ENCODE measurements around the gene MCF2L. TPM values are rescaled to one million over a fixed set of nuclear protein-coding genes. Genes with fewer than 3 reads are reported as not detected.

The MCF2L gene
- total and polyA plus RNA-seq, 9 of the 15 experiments (the other 6 are each of a cell fraction or from before 2014, with no cell fraction given), result 0.05 to 0.25 (median 0.18) TPM; not detected in 5

DNA sequence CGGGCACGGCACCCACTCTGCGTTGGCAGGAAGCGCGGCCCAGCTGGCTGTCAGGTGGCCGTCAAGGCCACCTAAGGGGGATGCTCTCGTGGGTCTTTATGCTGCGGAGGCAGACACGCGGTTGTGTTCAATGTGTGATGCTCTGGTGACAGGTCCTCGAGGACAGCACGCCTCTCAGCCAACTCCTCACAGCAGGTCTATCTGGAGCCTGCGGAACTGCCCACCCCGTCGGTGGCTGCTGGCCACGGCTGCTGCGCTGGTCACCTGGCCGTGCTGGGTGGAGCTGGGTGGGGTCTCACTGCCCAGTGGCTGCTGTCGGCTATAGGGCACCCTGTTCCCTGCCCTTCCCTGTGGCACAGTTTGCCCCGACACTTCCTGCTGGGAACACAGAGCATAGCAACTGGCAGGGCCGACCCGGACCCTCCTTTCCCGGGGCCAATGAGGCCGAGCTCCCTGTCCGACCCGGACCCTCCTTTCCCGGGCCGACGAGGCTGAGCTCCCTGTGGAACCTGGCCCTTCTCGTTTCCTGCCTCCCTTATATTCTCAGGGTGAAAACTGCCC is 122.3 kb downstream of the MCF2L start:
- Histone ChIP-seq H3K27me3 (ENCODE audit: control insufficient read depth in 2 of 2, insufficient read depth in 2 of 2, low read length in 2 of 2) (peaks cover 43 to 94% of the 10 kb centered on the region in 2 experiments), H3K4me3 (no peak overlapping the region), H3K36me3 (ENCODE audit: control insufficient read depth, insufficient read depth, low read length) (no peaks in the 10 kb centered on the region), H4K20me1 (replicated peaks; ENCODE audit: control insufficient read depth, insufficient read depth, low read length) (peaks cover 9% of the 10 kb centered on the region), H3K27ac (ENCODE audit: extremely low read depth, low read depth, low read length) (no peak overlapping the region), H3K9me1 (ENCODE audit: control insufficient read depth, insufficient read depth, low read length) (no peaks in the 10 kb centered on the region), H3K4me1 (replicated peaks in 1 of 2; ENCODE audit: control insufficient read depth in 2 of 2, insufficient read depth in 2 of 2, low read length in 2 of 2) (peaks cover 0 to 15% of the 10 kb centered on the region in 2 experiments; a peak in 2 of 5 replicates), H3K9ac (ENCODE audit: insufficient read depth in 1 of 2, low read depth in 2 of 2, low read length in 2 of 2) (no peak overlapping the region), H3K79me2 (ENCODE audit: control insufficient read depth, insufficient read depth, low read length) (no peaks in the 10 kb centered on the region), H3K4me2 (ENCODE audit: insufficient read depth, low read length) (no peak overlapping the region), H3K9me3 (replicated peaks; ENCODE audit: control insufficient read depth, insufficient read depth, low read depth, low read length) (no peaks in the 10 kb centered on the region), H2AFZ (ENCODE audit: low read depth, low read length) (no peak overlapping the region)
- ChIA-PET CTCF (ENCODE audit: low intra/inter-chr PET ratio) (no interaction called here), POLR2A (no interaction called here)
- 3% methylated on average over 20 of the region's 30 CpGs for WGBS (ENCODE audit: insufficient coverage, low coverage, missing lambda C conversion rate)
- intact Hi-C loops (cut with micrococcal nuclease) (no loop called here), in situ Hi-C loops (cut with MboI) (no loop called here)
- FAIRE-seq (no peak), ATAC-seq (no peak), DNase-seq (ENCODE audit: extremely low read depth in 1 of 4, low spot score in 3 of 4) (no peak)
- no peak for TF ChIP-seq ZNF77 (CRISPR knock-in tag; IDR thresholded peaks at IDR 0.05)
- no peak for TF ChIP-seq BHLHE40 (IDR thresholded peaks at IDR 0.05; ENCODE audit: low read length)
- no TSS peak for BruUV-seq (replicated peaks)

DNA sequence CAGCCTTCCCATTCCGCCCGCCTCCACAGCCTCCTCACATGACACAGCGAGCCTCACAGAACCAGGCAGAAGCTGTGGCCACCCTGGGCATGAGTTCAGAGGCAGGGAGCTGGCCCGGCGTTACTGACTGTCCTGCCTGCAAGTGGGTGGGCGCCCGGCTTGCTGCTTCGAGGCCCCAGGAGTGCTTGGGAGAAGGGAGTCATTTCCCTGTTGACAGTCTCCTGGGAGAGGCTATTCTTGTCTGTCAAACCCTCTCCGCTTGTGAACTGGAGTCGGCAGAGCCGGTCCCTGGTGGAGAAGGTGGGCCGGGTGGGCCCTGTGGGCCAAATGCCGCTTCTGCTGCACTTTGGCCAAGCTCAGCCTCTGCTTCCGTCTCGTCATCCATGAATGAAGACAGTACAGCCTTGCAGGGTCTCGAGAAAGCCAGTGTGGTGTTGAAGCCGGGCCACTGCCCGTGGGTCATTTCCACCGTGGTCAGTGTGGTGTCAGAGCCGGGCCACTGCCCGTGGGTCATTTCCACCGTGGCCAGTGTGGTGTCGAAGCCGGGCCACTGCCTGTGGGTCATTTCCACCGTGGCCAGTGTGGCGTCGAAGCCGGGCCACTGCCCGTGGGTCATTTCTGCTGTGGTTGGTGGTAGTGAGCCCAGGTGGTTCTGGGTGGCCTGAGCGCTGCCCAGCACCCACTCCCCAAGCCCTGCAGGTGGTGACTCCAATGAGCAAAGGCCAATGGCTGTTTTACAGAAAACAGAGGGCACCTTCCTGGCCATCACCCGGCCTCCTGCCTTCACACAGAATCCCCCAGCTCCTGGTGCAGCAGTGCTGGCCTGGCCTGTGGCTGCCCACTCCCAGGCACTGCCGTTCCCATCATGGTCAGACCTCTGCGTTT is 123.1 kb downstream of the MCF2L start:
- H3K9ac ChIP-seq (ENCODE audit: insufficient read depth in 1 of 2, low read depth in 2 of 2, low read length in 2 of 2), result no peak overlapping the region
- H4K20me1 ChIP-seq (replicated peaks; ENCODE audit: control insufficient read depth, insufficient read depth, low read length), result peaks cover 7% of the 10 kb centered on the region
- H3K4me2 ChIP-seq (ENCODE audit: insufficient read depth, low read length), result no peak overlapping the region
- no peaks in the 10 kb centered on the region for H3K9me3 ChIP-seq (replicated peaks; ENCODE audit: control insufficient read depth, insufficient read depth, low read depth, low read length)
- no peak overlapping the region for H3K27ac ChIP-seq (ENCODE audit: extremely low read depth, low read depth, low read length)
- no peak for FAIRE-seq
- CTCF ChIA-PET (ENCODE audit: low intra/inter-chr PET ratio), result no interaction called here
- H3K79me2 ChIP-seq (ENCODE audit: control insufficient read depth, insufficient read depth, low read length), result no peaks in the 10 kb centered on the region
- peaks cover 42 to 97% of the 10 kb centered on the region in 2 experiments for H3K27me3 ChIP-seq (ENCODE audit: control insufficient read depth in 2 of 2, insufficient read depth in 2 of 2, low read length in 2 of 2)
- POLR2A ChIA-PET, result no interaction called here
- no peak overlapping the region for H2AFZ ChIP-seq (ENCODE audit: low read depth, low read length)
- no peak for ATAC-seq
- WGBS (ENCODE audit: insufficient coverage, low coverage, missing lambda C conversion rate), result 2% methylated on average over 22 of the region's 33 CpGs
- no peak overlapping the region for H3K4me3 ChIP-seq
- no TSS peak for BruUV-seq (replicated peaks)
- DNase-seq (ENCODE audit: extremely low read depth in 1 of 4, low spot score in 3 of 4), result no peak
- H3K9me1 ChIP-seq (ENCODE audit: control insufficient read depth, insufficient read depth, low read length), result no peaks in the 10 kb centered on the region
- in situ Hi-C loops (cut with MboI) (no loop called here), intact Hi-C loops (cut with micrococcal nuclease) (no loop called here)
- no peaks in the 10 kb centered on the region for H3K36me3 ChIP-seq (ENCODE audit: control insufficient read depth, insufficient read depth, low read length)
- peaks cover 0 to 14% of the 10 kb centered on the region in 2 experiments; a peak in 2 of 5 replicates for H3K4me1 ChIP-seq (replicated peaks in 1 of 2; ENCODE audit: control insufficient read depth in 2 of 2, insufficient read depth in 2 of 2, low read length in 2 of 2)
- TF ChIP-seq TAF15 (IDR thresholded peaks at IDR 0.05; ENCODE audit: low read depth, low read length) (no peak), ARID1B (IDR thresholded peaks at IDR 0.05) (no peak), ZBTB7A (IDR thresholded peaks at IDR 0.05; ENCODE audit: borderline replicate concordance, control insufficient read depth, low read depth, low read length) (no peak), PHF8 (IDR thresholded peaks at IDR 0.05; ENCODE audit: borderline replicate concordance, low read length) (no peak), ETV1 (tag; conservative IDR thresholded peaks at IDR 0.05; ENCODE audit: low read depth) (no peak), PPARD (CRISPR knock-in tag; IDR thresholded peaks at IDR 0.05) (no peak)
- TF ChIP-seq, protein P1, sequence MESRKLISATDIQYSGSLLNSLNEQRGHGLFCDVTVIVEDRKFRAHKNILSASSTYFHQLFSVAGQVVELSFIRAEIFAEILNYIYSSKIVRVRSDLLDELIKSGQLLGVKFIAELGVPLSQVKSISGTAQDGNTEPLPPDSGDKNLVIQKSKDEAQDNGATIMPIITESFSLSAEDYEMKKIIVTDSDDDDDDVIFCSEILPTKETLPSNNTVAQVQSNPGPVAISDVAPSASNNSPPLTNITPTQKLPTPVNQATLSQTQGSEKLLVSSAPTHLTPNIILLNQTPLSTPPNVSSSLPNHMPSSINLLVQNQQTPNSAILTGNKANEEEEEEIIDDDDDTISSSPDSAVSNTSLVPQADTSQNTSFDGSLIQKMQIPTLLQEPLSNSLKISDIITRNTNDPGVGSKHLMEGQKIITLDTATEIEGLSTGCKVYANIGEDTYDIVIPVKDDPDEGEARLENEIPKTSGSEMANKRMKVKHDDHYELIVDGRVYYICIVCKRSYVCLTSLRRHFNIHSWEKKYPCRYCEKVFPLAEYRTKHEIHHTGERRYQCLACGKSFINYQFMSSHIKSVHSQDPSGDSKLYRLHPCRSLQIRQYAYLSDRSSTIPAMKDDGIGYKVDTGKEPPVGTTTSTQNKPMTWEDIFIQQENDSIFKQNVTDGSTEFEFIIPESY (CRISPR knock-in tag; IDR thresholded peaks at IDR 0.05), result no peak
- TF ChIP-seq, protein P2, sequence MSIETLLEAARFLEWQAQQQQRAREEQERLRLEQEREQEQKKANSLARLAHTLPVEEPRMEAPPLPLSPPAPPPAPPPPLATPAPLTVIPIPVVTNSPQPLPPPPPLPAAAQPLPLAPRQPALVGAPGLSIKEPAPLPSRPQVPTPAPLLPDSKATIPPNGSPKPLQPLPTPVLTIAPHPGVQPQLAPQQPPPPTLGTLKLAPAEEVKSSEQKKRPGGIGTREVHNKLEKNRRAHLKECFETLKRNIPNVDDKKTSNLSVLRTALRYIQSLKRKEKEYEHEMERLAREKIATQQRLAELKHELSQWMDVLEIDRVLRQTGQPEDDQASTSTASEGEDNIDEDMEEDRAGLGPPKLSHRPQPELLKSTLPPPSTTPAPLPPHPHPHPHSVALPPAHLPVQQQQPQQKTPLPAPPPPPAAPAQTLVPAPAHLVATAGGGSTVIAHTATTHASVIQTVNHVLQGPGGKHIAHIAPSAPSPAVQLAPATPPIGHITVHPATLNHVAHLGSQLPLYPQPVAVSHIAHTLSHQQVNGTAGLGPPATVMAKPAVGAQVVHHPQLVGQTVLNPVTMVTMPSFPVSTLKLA (conservative IDR thresholded peaks at IDR 0.05), result no peak

Measured in K562 (cell line).